ENCODE results near the gene NEAT1. TPM values are rescaled to one million over a fixed set of nuclear protein-coding genes. Genes with fewer than 3 reads are reported as not detected.

NEAT1 gene
- total RNA-seq, 2 donors from 2014 or later, result 376 to 539 TPM

GRCh38 chr11:65438257-65439151 lies 15.9 kb downstream of the NEAT1 start:
- WGBS, 2 donors, result 79 to 80% methylated on average over 9 of the region's 9 CpGs
- H3K9me3 ChIP-seq, result no peaks in the 10 kb centered on the region
- peak overlapping the region in 2 of 4 donors; percentile 6 to 34 for H3K27ac ChIP-seq
- intact Hi-C loops (cut with DNase I), result no loop called here
- TF ChIP-seq POLR2A (IDR thresholded peaks at IDR 0.05), result no peak
- TF ChIP-seq CTCF (IDR thresholded peaks at IDR 0.05), result no peak
- no peak overlapping the region for H3K4me3 ChIP-seq
- no peak for DNase-seq
- peaks cover 5 to 26% of the 10 kb centered on the region in 2 donors for H3K36me3 ChIP-seq (replicated peaks in 1 of 2; ENCODE audit: insufficient read depth in 1 of 2, low read depth in 2 of 2)
- H3K4me1 ChIP-seq, result peaks cover 86% of the 10 kb centered on the region
- ATAC-seq, result no peak
- H3K27me3 ChIP-seq, result no peaks in the 10 kb centered on the region

- Histone ChIP-seq H3K4me1 (peaks cover 82% of the 10 kb centered on the region), H3K27ac (peak overlapping the region; percentile 6 to 66 (median 49)), H3K9me3 (no peaks in the 10 kb centered on the region), H3K27me3 (no peaks in the 10 kb centered on the region), H3K36me3 (replicated peaks in 1 of 2; ENCODE audit: insufficient read depth in 1 of 2, low read depth in 2 of 2) (peaks cover 4 to 27% of the 10 kb centered on the region in 2 donors), H3K4me3 (no peak overlapping the region)
- TF ChIP-seq CTCF (IDR thresholded peaks at IDR 0.05) (no peak), POLR2A (IDR thresholded peaks at IDR 0.05) (no peak)
- WGBS, 2 donors, result 79 to 84% methylated on average over 7 of the region's 7 CpGs
- intact Hi-C loops (cut with DNase I), result no loop called here
- DNase-seq (no peak), ATAC-seq (no peak)
Observed at GRCh38 chr11:65439331-65440181, 17.0 kb downstream of the NEAT1 start.

GRCh38 chr11:65440831-65441499 lies 18.4 kb downstream of the NEAT1 start:
- DNase-seq (peak in 1 of 4 donors; percentile 14), ATAC-seq (no peak)
- TF ChIP-seq CTCF (IDR thresholded peaks at IDR 0.05), result no peak
- TF ChIP-seq POLR2A (IDR thresholded peaks at IDR 0.05), result peak in 1 of 3 donors; percentile 8
- Histone ChIP-seq H3K4me3 (no peak overlapping the region), H3K4me1 (peaks cover 68% of the 10 kb centered on the region), H3K27me3 (no peaks in the 10 kb centered on the region), H3K9me3 (no peaks in the 10 kb centered on the region), H3K27ac (peak overlapping the region in 2 of 4 donors; percentile 62 to 66), H3K36me3 (replicated peaks in 1 of 2; ENCODE audit: insufficient read depth in 1 of 2, low read depth in 2 of 2) (peaks cover 0 to 17% of the 10 kb centered on the region in 2 donors)
- intact Hi-C loops (cut with DNase I), result no loop called here
- 63 to 73% methylated on average over 8 of the region's 8 CpGs for WGBS, 2 donors

- H3K4me1 ChIP-seq, result peaks cover 55% of the 10 kb centered on the region
- H3K4me3 ChIP-seq, result no peak overlapping the region
- H3K36me3 ChIP-seq (replicated peaks in 1 of 2; ENCODE audit: insufficient read depth in 1 of 2, low read depth in 2 of 2), result peaks cover 0 to 8% of the 10 kb centered on the region in 2 donors
- H3K27ac ChIP-seq, result peak overlapping the region in 3 of 4 donors; percentile 33 to 63 (median 62)
- 75 to 77% methylated on average over 9 of the region's 9 CpGs for WGBS, 2 donors
- ATAC-seq, result no peak
- H3K9me3 ChIP-seq, result no peaks in the 10 kb centered on the region
- intact Hi-C loops (cut with DNase I), result no loop called here
- TF ChIP-seq POLR2A (IDR thresholded peaks at IDR 0.05), result no peak
- no peak for TF ChIP-seq CTCF (IDR thresholded peaks at IDR 0.05)
- H3K27me3 ChIP-seq, result no peaks in the 10 kb centered on the region
- peak in 1 of 4 donors; percentile 25 for DNase-seq
Observed at GRCh38 chr11:65442842-65443331, 20.3 kb downstream of the NEAT1 start.

All from body of pancreas (tissue), 4 donors.